ENCODE measurements around the gene SLX4.

- TF ChIP-seq CTCF (conservative IDR thresholded peaks at IDR 0.05; ENCODE audit: low read depth, low read length) = no peak
- TF ChIP-seq EZH2 (IDR thresholded peaks at IDR 0.05; ENCODE audit: low read length, unreplicated experiment) = no peak
- no peak for TF ChIP-seq EZH2phosphoT487 (IDR thresholded peaks at IDR 0.05; ENCODE audit: borderline replicate concordance, low read length)
Measured at GRCh38 chr16:3601614-3602319, 9.6 kb downstream of the SLX4 start.

All from PC-3 (cell line).